HG02973 (cell line): ENCODE data around the gene CGGBP1.

Source experiments
- ATAC-seq: cut with Tn5 transposase; IDR thresholded peaks from one replicate; pipeline ENCODE4 v1.9.1; 2021; ENCODE audit warnings: moderate library complexity; ENCODE audit not compliant: unreplicated experiment

CGGBP1 gene, protein sequence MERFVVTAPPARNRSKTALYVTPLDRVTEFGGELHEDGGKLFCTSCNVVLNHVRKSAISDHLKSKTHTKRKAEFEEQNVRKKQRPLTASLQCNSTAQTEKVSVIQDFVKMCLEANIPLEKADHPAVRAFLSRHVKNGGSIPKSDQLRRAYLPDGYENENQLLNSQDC

DNA sequence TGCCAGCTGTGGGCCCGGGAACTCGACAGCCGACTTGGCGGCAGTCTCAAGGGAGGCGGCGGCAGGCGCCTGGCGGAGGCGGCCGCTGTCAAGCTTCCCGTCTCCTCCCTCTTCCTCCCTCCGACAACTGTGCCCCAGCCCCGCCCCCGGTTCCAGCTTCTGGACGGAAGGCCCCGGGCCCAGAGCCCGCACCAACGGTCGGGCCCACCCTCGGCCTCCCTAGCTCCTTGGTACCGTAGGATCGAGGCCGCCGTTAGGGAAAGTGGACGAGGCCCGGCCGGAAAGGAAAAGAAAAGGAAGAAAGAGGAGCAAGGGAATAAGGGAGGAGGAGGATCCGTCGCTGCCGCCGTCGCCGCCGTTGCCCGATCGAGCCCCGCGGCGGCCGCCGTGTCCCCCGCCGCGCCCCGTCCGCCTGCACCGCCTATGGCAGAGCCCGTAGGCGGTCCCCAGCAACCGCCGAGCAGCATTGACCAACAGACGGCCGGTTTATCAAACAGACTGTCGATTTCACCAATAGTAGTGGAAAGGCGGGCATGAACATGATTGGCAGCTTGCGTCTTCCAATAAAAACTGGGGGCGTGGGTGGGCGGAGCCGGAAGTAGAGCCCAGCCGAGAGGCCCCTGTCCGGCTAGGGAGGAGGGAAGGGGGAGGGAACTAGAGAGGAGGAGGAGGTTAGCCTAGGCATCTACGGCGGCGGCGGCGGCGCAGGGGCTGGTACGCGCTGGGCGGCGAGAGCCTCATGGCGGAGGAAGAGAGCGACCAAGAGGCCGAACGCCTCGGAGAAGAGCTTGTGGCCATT is at the start of gene CGGBP1, which contains the start of gene ZNF654:
CGGBP1 (minus strand) TSS at position 425 of the 799 bp plus-strand sequence. CDS start 3,029 bp downstream, outside the sequence.
ZNF654 (plus strand) TSS at position 675 of the 799 bp plus-strand sequence; CDS start at position 740, 65 bp downstream.
- ATAC-seq, result peak; percentile 94

GRCh38 chr3:88105325-88105724 is 46.5 kb upstream of the CGGBP1 start:
- no peak for ATAC-seq

- peak; percentile 72 for ATAC-seq
Observed at GRCh38 chr3:88101142-88101541, 42.3 kb upstream of the CGGBP1 start.

DNA sequence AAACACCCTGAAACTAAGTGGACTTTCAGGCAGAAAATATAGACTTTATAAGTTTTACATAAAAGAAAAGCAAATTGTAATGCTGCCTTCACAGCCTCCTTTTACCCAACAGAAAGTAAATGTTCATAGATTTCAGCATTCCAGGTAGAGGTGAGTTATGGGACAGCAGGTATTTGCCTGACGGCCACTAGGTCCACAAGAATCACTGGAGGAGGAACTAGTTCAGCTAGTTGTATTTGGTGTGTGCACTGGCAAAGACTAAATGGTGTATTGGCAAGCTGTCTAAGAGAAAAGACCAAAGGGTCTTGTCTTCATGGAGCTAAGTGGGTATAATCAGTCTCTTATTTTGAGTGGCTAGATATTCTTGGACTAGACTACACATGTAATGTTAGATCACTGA is 34.5 kb upstream of the CGGBP1 start:
- no peak for ATAC-seq

DNA sequence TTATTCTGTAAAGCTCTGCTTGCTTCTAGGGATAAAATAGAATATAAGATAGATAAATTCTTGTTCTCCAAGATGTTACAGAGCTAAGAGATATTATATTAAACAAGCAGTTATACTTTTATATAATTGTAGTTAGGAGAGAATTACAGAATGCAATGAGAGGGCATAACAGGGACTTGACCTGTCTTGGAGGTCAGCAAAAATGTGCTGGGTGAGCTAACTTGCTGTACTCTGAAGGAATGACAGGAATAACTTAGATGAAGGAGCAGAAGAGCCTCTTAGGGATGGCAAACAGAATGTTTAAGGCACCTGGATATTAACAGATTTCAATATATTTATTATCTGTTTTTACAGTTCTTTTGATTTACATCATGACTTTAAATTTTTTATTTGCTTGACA is 33.5 kb upstream of the CGGBP1 start:
- ATAC-seq, result no peak

- ATAC-seq, result no peak
Observed at GRCh38 chr3:88090681-88091080, 31.9 kb upstream of the CGGBP1 start.

GRCh38 chr3:88084097-88084501 is 25.3 kb upstream of the CGGBP1 start:
- ATAC-seq, result no peak

GRCh38 chr3:88082854-88083253 is 24.0 kb upstream of the CGGBP1 start:
- no peak for ATAC-seq

DNA sequence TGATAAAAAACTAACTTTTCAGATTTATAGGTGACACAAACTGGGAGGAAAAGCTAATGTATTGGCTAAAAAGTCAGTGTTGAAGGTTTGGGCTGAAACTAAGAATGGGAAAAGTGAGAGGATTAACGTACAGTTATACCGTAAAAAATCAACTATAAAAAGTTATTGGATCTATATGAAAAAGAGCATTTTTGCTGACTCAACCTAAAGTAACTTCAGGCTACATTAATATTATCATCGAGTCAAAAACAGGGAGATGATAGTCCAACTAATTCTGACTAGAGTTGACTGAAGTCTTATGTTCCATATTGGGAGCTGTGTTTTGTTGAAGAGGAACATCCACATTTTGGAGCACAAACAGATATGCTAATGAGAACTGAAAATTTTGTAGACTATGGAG is 20.1 kb upstream of the CGGBP1 start:
- no peak for ATAC-seq

- ATAC-seq, result no peak
Observed at GRCh38 chr3:88076712-88077111, 17.9 kb upstream of the CGGBP1 start.

DNA sequence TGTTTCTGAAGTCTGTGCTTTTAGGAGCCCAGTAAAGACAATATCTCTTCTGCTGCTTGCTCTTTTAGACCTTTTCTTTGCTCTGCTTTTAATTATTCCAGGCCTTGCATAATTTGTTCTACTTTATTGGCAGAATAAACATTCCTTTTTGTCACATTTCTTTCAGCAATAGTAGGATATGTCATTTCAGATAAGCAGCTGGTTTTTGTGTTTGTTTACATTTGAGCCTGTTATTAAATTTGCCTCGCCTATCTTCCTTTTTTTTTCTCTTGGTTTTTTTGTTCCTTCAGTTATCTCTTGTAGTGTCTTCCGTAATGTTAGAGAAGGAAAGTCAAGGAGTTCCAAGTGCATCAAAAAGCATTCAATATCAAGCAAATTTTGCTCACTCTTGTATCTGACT is 16.7 kb upstream of the CGGBP1 start:
- no peak for ATAC-seq

DNA sequence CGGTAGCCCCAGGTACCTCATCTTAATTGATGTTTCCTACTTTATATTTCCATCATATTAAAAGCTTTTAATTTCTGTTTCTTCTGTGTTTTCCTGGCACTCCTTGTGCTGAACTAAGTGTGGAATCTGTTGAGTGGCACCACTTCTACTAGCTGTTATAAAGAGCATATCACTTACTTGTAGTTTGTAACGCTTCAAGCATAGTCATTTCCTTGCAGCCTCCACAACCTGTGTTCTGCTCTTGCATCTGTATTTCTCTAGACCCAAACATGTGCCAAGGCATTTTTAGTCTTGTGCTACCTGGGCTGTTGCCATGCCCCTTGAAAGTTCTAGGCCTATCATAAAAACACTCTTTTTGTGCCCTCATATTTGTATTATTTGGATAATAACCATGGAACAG is 16.3 kb upstream of the CGGBP1 start:
- ATAC-seq, result no peak

DNA sequence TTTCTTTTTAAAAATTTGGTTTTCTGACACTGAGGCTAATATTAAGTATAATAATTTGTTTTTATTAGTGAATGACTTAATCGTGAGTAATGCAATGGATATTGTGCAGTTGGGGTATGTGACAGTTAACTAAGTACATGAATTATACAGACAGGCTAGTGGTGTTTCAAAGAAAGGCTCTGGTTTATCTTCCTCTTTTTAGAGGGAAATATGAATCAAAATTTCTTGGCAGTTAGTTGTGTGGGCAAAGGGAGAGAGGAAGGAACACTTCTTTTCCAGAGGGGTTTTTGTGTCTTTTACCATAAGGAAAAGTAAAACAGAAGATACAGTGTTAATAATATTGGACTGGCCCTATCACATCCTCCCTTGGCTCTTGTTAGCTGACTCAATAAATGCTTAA is 2.9 kb upstream of the CGGBP1 start:
- ATAC-seq, result no peak

GRCh38 chr3:88059380-88060170 is 770 bp upstream of the CGGBP1 start:
- no peak for ATAC-seq

- ATAC-seq, result peak; percentile 17
Observed at GRCh38 chr3:88058306-88058580, 562 bp downstream of the CGGBP1 start.

DNA sequence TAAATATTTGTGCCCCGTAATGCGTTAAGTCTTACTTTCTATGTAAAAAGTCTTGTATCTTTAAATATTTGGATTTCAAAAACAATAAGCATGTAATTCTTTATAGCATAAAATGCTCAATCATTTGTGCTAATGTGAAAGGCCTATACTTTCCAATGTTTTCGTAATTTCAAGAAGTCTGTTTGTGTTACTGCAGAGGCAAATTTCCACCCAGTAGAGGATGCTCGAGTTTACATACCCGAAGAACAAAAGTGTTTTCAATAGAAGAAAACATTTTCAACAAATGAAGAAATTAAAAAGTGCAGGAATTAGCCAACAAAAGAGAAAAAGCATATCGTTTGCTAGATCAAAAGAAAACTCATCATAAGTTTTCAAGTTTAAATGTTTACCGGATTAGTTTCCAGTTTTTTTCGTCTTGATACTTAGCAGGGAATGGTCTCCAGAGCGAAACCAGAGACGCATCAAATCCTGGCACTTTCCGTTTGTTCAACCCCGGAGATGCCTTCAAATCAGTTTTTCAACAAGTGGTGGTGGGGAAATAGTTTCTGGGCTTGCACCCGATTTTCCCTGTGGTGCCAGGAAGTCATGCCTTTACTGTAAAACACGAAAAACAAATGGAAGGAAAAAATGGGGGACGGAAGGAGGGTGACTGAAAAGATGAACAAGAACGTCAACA is 1.0 kb downstream of the CGGBP1 start:
- ATAC-seq, result no peak

GRCh38 chr3:88046766-88047165 is 12.0 kb downstream of the CGGBP1 start:
- ATAC-seq, result no peak

- ATAC-seq, result no peak
Observed at GRCh38 chr3:88044411-88044810, 14.4 kb downstream of the CGGBP1 start.

DNA sequence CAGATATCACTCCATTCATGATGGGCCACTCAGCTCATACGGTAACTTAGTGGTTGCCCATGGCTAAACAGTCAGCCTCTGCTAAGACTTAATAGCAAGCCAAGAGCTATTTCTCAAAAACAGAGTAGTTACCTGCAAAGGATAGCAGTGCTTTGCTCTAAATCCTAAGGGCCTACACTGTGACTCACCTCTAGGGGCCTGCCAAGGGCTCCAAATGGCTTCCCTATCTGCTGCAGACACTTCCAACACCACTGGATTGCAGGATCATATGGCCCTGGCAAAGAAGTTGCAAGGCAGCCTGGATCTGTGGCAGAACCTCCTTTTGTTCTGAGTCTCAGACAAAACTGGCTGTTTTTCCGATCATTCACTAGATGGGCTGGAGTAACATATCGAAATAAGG is 17.8 kb downstream of the CGGBP1 start:
- ATAC-seq, result no peak

DNA sequence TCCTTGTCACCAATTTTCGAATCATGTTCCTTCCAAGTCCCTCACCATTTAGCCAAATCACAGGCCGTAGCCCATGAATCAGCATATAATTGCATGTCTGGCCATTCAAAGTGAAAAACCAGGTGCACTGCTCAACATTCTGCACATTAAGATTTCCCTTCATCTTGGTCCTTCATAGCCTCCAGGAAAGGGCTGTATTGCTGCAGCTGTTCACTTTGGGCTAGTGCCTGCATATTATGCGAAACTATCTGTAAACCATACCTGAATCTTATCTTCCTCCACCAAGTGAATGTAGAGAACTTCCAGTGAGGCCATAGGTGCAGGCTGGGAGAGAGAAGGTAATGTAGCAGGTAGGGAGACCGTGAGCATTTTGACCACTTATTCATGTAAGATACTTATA is 18.3 kb downstream of the CGGBP1 start:
- ATAC-seq, result no peak

DNA sequence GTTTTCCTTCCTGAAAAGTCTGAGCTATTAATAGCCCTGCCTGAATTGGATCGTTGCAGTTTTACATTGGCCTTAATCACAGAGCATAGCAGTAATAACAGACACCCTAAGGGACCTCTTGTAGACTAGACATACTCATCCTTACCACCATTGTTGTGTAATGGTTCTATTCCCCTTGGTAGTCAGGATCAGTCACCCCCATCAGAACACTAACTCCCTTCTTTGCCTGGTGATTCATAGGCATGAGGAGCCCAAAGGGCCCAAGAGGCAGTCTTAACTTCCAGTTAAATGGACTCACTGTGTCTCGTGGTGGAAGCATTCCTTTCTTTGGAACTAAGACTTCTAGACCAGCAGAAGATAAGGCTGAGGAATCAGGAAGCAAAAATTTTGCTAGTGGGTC is 20.2 kb downstream of the CGGBP1 start:
- ATAC-seq, result no peak
